ENCODE data around the gene EML1. TPM values are rescaled to one million over a fixed set of nuclear protein-coding genes. Genes with fewer than 3 reads are reported as not detected.

Gene EML1
- polyA plus RNA-seq, 3 donors, result 5.2 to 19.6 (median 14.1) TPM

- H3K27ac ChIP-seq (ENCODE audit: low read depth, low read length), result no peak overlapping the region
- WGBS, 3 donors, result 8 to 16% (median 9%) methylated on average over 20 to 65 of the region's 65 CpGs
These were observed 531 bp upstream of the EML1 start for GRCh38 chr14:99792551-99793212.

GRCh38 chr14:99794151-99794780 is 1.1 kb downstream of the EML1 start:
- no peak overlapping the region for H3K27ac ChIP-seq (ENCODE audit: low read depth, low read length)

DNA sequence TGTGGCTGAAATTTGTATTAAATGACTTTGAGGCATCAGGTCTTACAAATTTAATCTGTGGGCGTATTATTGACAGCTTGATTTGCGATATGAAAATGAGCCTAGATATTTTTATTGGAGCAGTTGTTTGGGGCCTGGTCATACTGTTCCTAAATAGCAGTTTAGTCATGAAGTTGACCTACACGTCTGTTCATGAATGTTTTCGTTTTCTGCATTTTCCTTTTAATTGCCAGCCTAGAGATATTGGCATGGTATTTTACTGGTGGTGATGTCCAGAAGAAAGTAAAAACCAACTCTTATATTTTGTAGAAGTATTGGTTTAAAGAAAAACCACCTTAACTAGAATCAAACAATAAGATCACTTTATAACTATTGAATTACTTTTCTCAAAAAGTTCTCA is 1.8 kb downstream of the EML1 start:
- WGBS, 3 donors, result 80 to 86% (median 84%) methylated on average over 4 of the region's 4 CpGs
- no peak overlapping the region for H3K27ac ChIP-seq (ENCODE audit: low read depth, low read length)

More at GRCh38 chr14:99794151-99794780, 1.1 kb downstream of the EML1 start:
- WGBS, 3 donors, result 44 to 61% (median 51%) methylated on average over 4 of the region's 4 CpGs

- H3K27ac ChIP-seq (ENCODE audit: low read depth, low read length), result no peak overlapping the region
These were observed 4.0 kb downstream of the EML1 start for GRCh38 chr14:99797231-99797630.

GRCh38 chr14:99800781-99801180 is 7.6 kb downstream of the EML1 start:
- 79 to 91% (median 88%) methylated on average over 5 of the region's 5 CpGs for WGBS, 3 donors
- no peak overlapping the region for H3K27ac ChIP-seq (ENCODE audit: low read depth, low read length)

GRCh38 chr14:99802301-99803105 is 9.3 kb downstream of the EML1 start:
- WGBS, 3 donors, result 82 to 87% (median 86%) methylated on average over 13 of the region's 13 CpGs
- no peak overlapping the region for H3K27ac ChIP-seq (ENCODE audit: low read depth, low read length)

- 82 to 86% (median 84%) methylated on average over 14 of the region's 14 CpGs for WGBS, 3 donors
- no peak overlapping the region for H3K27ac ChIP-seq (ENCODE audit: low read depth, low read length)
These were observed 10.0 kb downstream of the EML1 start for GRCh38 chr14:99803106-99803775.

- H3K27ac ChIP-seq (ENCODE audit: low read depth, low read length), result no peak overlapping the region
- 76 to 88% (median 83%) methylated on average over 6 of the region's 6 CpGs for WGBS, 3 donors
These were observed 10.6 kb downstream of the EML1 start for GRCh38 chr14:99803803-99804202.

GRCh38 chr14:99805757-99806439 is 12.7 kb downstream of the EML1 start:
- no peak overlapping the region for H3K27ac ChIP-seq (ENCODE audit: low read depth, low read length)
- WGBS, 3 donors, result 91 to 94% (median 91%) methylated on average over 12 of the region's 12 CpGs

DNA sequence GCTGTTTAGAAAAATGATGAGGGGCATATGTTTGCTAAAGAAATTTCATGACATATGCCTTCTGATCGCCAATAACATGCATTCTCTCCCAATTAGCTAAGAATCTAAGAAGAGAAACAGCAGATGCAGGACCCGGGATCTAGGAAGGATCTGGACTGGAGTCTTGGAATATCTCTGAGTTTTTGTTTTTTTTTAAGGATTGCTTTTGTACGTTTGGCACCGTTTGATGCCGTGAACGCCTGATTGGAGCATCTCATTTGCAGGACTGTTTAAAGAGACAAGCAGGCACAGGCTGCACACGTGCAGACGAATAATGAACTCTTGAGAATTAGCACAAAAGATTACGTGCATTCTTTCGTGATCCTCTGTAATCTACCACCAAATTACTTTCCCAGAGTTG is 13.6 kb downstream of the EML1 start:
- 61 to 83% (median 72%) methylated on average over 10 of the region's 10 CpGs for WGBS, 3 donors
- no peak overlapping the region for H3K27ac ChIP-seq (ENCODE audit: low read depth, low read length)

- WGBS, 3 donors, result 60 to 88% (median 71%) methylated on average over 8 to 10 of the region's 10 CpGs
These were observed 14.4 kb downstream of the EML1 start for GRCh38 chr14:99807413-99808153.

GRCh38 chr14:99808154-99808505 is 14.9 kb downstream of the EML1 start:
- H3K27ac ChIP-seq (ENCODE audit: low read depth, low read length), result no peak overlapping the region
- WGBS, 3 donors, result 54 to 85% (median 65%) methylated on average over 5 of the region's 5 CpGs

More at GRCh38 chr14:99807413-99808153, 14.4 kb downstream of the EML1 start:
- H3K27ac ChIP-seq (ENCODE audit: low read depth, low read length), result no peak overlapping the region

- no peak overlapping the region for H3K27ac ChIP-seq (ENCODE audit: low read depth, low read length)
- 55 to 78% (median 65%) methylated on average over 3 of the region's 3 CpGs for WGBS, 3 donors
These were observed 15.3 kb downstream of the EML1 start for GRCh38 chr14:99808515-99808914.

GRCh38 chr14:99809360-99809759 is 16.1 kb downstream of the EML1 start:
- no peak overlapping the region for H3K27ac ChIP-seq (ENCODE audit: low read depth, low read length)
- WGBS, 3 donors, result 56 to 61% (median 60%) methylated on average over 9 of the region's 9 CpGs

DNA sequence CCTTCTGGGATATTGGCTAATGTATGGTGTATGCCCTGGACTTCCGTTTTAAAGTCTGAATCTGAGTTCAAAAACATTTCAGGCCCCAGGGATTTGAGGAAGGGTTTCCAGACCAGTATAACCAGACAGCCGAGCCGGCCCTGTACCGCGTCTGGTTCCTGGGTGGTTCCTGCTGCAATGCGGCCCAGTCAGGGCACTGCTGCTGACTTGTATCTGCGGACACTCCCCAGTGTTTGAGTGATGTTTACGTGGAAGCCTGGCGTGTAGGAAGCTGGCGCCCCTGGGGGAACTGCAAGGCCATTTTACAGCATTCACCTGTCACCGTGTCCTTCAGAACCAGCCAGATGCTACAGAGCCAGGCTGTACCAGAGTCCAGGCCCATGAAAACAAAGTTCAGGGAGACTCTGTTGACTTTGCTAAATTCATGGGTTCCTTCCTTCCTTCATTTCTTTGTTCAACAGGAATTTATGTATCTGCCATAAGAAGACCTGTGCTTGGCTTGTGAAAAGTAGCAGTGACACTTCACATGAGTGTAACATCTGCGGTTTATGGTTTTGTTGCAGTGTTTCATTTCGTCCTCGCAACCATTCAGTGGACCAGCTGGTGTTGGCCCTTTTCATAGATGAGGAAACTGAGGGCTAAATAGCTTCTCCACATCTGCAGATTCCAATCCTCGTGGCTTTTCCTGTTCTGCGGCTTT is 16.8 kb downstream of the EML1 start:
- H3K27ac ChIP-seq (ENCODE audit: low read depth, low read length), result no peak overlapping the region
- WGBS, 3 donors, result 52 to 74% (median 65%) methylated on average over 16 of the region's 16 CpGs

- no peak overlapping the region for H3K27ac ChIP-seq (ENCODE audit: low read depth, low read length)
- 86 to 94% (median 88%) methylated on average over 2 of the region's 2 CpGs for WGBS, 3 donors
These were observed 17.3 kb downstream of the EML1 start for GRCh38 chr14:99810559-99810874.

GRCh38 chr14:99812096-99812750 is 19.0 kb downstream of the EML1 start:
- no peak overlapping the region for H3K27ac ChIP-seq (ENCODE audit: low read depth, low read length)
- WGBS, 3 donors, result 91 to 92% (median 92%) methylated on average over 9 of the region's 9 CpGs

All from adipose tissue (tissue), 3 donors.